ENCODE data around the gene MAPK8IP3.

GRCh38 chr16:1765826-1766225 is 59.8 kb downstream of the MAPK8IP3 start:
- TF ChIP-seq CTCF (conservative IDR thresholded peaks at IDR 0.05; ENCODE audit: low read length) (no peak), EZH2phosphoT487 (IDR thresholded peaks at IDR 0.05; ENCODE audit: borderline replicate concordance) (no peak)

Measured in Loucy (cell line).